ENCODE measurements around the gene PRRT1.
A peak's percentile ranks its signal among the peaks of the same experiment; 100 is the strongest.

Gene PRRT1

GRCh38 chr6:32113386-32114352 is 38.1 kb downstream of the PRRT1 start:
- DNase-seq (ENCODE audit: low read depth) = peak; percentile 98
- no peak overlapping the region for H3K4me3 ChIP-seq (replicated peaks; ENCODE audit: low read depth, low read length)

GRCh38 chr6:32112431-32112980 is 39.2 kb downstream of the PRRT1 start:
- peak; percentile 48 for DNase-seq (ENCODE audit: low read depth)
- H3K4me3 ChIP-seq (replicated peaks; ENCODE audit: low read depth, low read length) = no peak overlapping the region
- TF ChIP-seq CTCF (IDR thresholded peaks at IDR 0.05; ENCODE audit: low read length, missing control alignments) = no peak

More at GRCh38 chr6:32113386-32114352, 38.1 kb downstream of the PRRT1 start:
- peak; percentile 70 for TF ChIP-seq CTCF (IDR thresholded peaks at IDR 0.05; ENCODE audit: low read length, missing control alignments)

GRCh38 chr6:32111424-32112066 is 40.2 kb downstream of the PRRT1 start:
- H3K4me3 ChIP-seq (replicated peaks; ENCODE audit: low read depth, low read length) = no peak overlapping the region
- DNase-seq (ENCODE audit: low read depth) = no peak
- TF ChIP-seq CTCF (IDR thresholded peaks at IDR 0.05; ENCODE audit: low read length, missing control alignments) = no peak

GRCh38 chr6:32110632-32111031 is 41.1 kb downstream of the PRRT1 start:
- TF ChIP-seq CTCF (IDR thresholded peaks at IDR 0.05; ENCODE audit: low read length, missing control alignments) = no peak
- H3K4me3 ChIP-seq (replicated peaks; ENCODE audit: low read depth, low read length) = no peak overlapping the region
- no peak for DNase-seq (ENCODE audit: low read depth)

GRCh38 chr6:32109765-32110160 is 42.0 kb downstream of the PRRT1 start:
- no peak for DNase-seq (ENCODE audit: low read depth)
- no peak overlapping the region for H3K4me3 ChIP-seq (replicated peaks; ENCODE audit: low read depth, low read length)
- TF ChIP-seq CTCF (IDR thresholded peaks at IDR 0.05; ENCODE audit: low read length, missing control alignments) = no peak

GRCh38 chr6:32109114-32109764 is 42.5 kb downstream of the PRRT1 start, which contains the start of gene TNXB:
Gene TNXB (minus strand): TSS chr6:32109338. CDS start chr6:32098198, 11,140 bp downstream.
- TF ChIP-seq CTCF (IDR thresholded peaks at IDR 0.05; ENCODE audit: low read length, missing control alignments) = no peak
- peak within 1 kb of the TSS; percentile 41 for H3K4me3 ChIP-seq (replicated peaks; ENCODE audit: low read depth, low read length)
- no peak for DNase-seq (ENCODE audit: low read depth)

Measured in fibroblast of pulmonary artery (primary cell).